ENCODE results near the gene OR1K1.

DNA sequence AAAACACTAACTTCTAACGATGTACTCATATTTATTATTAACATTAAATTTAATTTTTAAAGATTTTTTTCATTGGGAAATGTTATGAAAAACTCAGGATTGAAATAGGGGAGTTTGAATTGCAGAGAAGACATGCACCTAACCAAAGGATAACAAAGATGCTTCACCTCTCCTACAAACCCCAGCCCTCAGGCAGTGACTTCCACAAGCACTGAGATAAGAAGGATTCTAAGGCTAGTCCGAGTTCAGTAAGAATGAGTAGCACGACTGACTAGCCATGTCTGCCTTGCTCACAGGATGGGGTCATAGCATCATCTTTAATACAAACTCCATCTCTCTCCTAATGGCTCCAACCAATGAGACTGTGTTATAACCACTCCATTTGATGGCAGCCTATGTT, 18.3 kb upstream of the OR1K1 start:
- TF ChIP-seq BHLHE40 (IDR thresholded peaks at IDR 0.05; ENCODE audit: low read depth, low read length) (no peak), EHMT2 (IDR thresholded peaks at IDR 0.05; ENCODE audit: low read depth) (no peak), CBX2 (IDR thresholded peaks at IDR 0.05; ENCODE audit: borderline replicate concordance, low read depth) (no peak), HOXA7 (CRISPR knock-in tag; IDR thresholded peaks at IDR 0.05) (no peak), EP300 (IDR thresholded peaks at IDR 0.05) (no peak), CTCF (IDR thresholded peaks at IDR 0.05) (no peak), ZFP36 (IDR thresholded peaks at IDR 0.05; ENCODE audit: borderline replicate concordance, partially characterized antibody) (no peak), REST (IDR thresholded peaks at IDR 0.05) (no peak), POLR2A (IDR thresholded peaks at IDR 0.05; ENCODE audit: low read length) (no peak), NPAS2 (CRISPR knock-in tag; IDR thresholded peaks at IDR 0.05; ENCODE audit: borderline replicate concordance) (no peak)
- TF ChIP-seq, protein P1, sequence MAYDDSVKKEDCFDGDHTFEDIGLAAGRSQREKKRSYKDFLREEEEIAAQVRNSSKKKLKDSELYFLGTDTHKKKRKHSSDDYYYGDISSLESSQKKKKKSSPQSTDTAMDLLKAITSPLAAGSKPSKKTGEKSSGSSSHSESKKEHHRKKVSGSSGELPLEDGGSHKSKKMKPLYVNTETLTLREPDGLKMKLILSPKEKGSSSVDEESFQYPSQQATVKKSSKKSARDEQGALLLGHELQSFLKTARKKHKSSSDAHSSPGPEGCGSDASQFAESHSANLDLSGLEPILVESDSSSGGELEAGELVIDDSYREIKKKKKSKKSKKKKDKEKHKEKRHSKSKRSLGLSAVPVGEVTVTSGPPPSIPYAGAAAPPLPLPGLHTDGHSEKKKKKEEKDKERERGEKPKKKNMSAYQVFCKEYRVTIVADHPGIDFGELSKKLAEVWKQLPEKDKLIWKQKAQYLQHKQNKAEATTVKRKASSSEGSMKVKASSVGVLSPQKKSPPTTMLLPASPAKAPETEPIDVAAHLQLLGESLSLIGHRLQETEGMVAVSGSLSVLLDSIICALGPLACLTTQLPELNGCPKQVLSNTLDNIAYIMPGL (CRISPR knock-in tag; IDR thresholded peaks at IDR 0.05; ENCODE audit: borderline replicate concordance), result no peak
- TF ChIP-seq, protein P2, sequence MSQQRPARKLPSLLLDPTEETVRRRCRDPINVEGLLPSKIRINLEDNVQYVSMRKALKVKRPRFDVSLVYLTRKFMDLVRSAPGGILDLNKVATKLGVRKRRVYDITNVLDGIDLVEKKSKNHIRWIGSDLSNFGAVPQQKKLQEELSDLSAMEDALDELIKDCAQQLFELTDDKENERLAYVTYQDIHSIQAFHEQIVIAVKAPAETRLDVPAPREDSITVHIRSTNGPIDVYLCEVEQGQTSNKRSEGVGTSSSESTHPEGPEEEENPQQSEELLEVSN (IDR thresholded peaks at IDR 0.05; ENCODE audit: borderline replicate concordance, low read depth), result no peak

All from A549 (cell line).